Measurements from ENCODE around the gene SLC35E2B.

SLC35E2B gene

DNA sequence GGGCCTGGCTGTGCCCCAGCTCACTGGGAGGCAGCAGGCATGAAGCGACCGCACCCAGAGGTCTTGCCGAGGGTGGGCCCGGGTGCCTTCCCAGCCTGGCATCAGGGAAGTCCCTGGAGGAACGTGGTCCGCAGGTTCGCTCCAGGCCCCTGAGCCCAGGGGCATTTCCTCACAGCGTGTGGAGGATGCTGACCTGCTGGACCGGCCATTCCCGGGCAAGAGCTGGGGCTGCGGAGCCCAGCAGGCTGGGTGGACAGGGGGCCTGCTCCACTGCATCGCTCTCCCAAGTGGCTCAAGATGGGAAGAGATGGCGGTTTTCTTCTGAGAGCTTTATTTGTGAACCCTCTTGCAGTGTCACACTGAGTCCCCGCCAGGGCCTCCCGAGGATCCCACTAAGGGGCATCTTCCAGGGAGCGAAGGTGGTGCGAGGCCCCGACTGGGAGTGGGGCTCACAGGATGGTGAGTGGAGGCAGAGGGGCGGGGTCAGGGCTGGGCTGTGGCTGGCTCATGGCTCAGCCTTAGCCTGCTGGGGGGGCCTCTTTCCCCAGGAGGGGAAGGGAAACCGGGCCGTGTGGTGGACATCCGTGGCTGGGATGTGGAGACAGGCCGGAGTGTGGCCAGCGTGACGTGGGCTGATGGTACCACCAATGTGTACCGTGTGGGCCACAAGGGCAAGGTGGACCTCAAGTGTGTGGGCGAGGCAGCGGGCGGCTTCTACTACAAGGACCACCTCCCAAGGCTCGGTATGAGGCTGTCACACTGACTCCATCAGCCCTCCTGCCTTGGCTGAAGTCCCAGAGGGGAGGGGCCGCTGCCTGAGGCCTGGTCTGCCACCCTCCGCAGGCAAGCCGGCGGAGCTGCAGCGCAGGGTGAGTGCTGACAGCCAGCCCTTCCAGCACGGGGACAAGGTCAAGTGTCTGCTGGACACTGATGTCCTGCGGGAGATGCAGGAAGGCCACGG, 67.9 kb downstream of the SLC35E2B start:
- DNase-seq (ENCODE audit: low read depth in 2 of 2) = no peak

DNA sequence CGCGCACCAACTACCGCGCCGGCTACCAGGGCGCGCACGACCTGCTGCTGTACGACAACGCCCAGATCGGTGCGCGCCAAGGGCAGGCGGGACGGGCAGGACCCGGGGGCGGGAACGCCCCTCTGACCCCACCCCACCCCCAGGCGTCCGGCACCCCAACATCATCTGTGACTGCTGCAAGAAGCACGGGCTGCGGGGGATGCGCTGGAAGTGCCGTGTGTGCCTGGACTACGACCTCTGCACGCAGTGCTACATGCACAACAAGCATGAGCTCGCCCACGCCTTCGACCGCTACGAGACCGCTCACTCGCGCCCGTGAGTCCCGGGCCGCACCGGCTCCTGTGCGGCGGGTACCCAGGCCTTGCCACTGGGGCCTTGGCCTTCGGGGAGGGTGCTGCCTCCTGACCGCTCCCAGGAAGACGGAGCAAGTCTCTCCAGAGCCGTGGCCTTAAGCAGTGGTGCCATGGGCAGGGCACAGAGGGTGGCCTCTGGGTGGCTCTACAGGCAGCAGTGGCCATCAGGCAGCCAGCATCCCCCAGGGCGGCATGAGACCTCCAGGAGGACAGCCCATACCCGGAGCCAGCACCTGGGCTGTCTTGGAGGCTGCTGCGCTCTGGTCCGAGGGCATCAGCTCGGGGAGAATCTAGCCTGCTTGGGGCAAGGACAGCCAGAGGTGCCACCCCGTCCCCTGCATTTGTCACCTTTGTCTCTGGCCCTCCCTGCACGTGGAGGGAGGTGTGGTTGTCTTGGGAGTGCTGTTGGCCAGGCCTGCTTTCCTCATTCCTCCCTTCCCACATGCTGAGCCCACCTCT, 68.8 kb downstream of the SLC35E2B start:
- no peak for DNase-seq (ENCODE audit: low read depth in 2 of 2)

DNA sequence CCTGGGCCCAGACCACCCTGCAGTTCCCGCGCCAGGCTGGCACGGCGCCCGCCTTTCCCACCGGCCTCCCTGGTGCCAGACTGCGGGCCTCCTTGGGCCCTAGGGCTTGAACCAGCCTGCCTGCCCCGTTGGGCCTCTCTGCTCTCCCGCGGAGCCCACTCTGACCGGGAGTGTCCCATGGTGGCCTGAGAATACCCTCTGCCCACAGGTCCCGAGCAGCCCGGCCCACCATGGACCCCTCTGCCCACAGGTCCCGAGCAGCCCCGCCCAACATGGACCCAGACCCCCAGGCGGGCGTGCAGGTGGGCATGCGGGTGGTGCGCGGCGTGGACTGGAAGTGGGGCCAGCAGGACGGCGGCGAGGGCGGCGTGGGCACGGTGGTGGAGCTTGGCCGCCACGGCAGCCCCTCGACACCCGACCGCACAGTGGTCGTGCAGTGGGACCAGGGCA, 69.4 kb downstream of the SLC35E2B start:
- no peak for DNase-seq (ENCODE audit: low read depth in 2 of 2)

DNA sequence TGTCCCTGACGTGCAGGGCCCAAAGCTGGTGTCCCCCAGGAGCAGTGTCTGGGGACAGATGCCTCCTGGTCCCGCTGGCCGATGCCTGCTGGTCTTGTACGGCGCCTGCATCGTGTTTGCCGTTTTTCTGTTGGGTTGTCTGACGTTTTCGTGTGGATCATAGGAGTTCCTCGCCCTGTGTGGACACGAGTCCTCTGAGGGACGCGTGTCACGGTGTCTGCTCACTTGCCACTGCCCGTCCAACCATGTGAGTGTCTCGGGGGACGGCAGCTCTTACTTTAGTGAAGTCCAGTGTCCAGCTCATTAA, 69.9 kb downstream of the SLC35E2B start:
- no peak for DNase-seq (ENCODE audit: low read depth in 2 of 2)

DNA sequence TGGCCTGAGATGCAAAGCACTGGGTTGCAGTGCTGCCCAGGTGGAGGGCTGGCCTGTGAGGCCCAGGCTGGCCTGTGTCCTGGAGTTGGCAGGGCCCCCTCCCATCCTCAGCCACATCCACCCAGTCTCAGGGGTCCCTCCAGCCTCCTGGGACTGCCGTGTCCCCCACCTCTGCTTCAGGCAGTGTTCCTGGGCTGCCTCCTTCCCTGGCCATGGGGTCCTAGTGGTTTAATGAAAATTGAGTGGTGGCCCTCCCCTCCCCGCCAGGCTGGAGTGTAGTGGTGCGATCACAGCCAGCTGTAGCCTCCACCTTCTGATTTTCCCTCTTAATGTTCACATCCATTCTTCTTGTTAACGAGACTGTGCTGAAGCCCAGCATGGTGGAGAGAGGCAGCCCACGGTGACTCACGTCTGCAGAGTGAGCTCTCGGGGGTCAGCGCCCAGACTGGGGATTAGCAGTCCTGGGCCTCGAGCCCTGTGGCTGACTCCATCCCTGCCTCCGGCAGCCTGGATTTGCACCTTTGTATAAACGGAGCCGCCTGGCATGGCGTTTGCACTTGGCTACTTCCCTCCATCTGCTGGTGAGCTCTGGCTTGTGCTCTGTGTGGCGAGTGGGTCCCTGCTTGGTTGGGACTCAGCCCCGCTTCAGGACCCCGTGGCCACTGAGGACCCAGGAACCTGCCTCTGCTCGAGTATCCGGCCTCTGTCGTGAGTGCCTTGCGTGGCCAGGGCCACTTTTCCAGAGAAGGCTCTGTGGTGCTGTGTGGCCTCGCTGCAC, 70.4 kb downstream of the SLC35E2B start:
- DNase-seq (ENCODE audit: low read depth in 2 of 2) = no peak

DNA sequence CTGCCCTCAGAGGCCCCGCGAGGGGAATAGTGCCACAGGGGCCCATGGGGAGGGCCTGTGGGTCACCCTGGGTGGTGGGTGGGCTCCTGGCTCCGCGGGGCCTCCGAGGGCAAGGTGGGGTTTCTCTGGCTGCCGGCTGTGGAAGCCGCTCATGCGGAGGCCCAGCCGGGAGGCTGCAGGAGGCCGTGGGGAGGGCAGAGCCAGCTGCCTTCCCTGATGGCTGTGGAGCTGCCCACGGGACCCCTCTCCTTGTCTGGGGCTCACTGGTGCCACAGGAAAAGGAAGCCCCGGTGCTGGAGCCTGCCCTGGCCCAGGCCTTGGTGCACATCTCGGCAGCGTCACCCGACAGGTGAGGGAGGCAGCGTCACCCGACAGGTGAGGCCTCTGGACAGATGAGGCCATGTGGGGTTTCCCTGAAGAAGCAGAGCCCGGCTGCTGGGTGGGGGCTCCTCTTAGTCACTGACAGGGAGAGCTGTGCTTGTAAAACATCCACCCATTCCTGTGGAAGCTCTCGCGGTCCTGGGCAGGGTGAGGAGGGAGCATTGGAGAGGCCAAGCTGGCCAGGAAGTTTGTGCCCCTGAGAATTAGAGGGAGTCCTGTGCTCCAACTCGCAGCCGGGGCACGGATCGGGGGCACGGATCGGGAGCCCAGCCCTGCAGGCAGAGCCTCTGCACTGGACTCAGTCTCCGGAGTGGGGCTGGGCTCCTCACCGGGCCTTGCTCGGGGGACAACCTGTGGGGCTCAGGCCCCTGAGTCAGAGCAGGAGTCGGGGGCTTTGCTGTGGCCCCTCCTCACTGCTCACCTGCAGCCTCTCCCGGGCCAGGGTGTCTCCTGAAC, 71.2 kb downstream of the SLC35E2B start:
- no peak for DNase-seq (ENCODE audit: low read depth in 2 of 2)

DNA sequence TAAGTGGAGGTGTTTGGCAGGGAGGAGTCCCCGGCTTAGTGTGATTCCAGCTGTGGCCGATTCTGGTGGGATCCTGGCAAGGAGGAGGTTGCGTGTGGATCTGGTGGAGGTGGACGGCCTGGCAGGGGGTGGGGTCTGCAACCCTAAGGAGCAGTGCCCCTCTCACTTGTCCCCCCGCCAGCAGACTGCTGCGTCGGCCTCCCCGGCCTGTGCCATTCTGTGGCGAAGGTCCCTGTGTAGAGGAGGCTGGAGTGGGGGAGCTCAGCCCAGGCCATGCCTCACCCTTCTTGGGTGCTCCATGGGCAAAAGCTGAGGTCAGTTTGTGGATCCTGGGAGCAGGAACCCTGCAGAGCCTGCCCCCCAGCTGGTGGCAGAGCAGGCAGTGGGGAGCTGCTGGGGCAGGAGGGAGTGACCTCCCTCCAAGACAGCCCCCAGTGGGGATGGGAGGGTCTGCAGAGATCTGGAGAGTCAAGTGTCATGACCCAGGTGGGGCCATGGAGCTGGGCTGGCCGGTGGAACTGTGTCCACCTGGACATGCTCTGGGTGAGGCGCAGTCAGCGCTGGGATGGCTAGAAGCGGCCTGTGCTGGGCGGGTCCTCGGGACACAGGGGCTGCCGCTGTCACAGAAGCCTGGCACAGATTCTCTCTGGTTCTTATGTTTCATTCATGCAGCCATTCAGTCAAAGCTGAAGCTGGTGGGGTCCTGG, 72.0 kb downstream of the SLC35E2B start:
- DNase-seq (ENCODE audit: low read depth in 2 of 2) = no peak

DNA sequence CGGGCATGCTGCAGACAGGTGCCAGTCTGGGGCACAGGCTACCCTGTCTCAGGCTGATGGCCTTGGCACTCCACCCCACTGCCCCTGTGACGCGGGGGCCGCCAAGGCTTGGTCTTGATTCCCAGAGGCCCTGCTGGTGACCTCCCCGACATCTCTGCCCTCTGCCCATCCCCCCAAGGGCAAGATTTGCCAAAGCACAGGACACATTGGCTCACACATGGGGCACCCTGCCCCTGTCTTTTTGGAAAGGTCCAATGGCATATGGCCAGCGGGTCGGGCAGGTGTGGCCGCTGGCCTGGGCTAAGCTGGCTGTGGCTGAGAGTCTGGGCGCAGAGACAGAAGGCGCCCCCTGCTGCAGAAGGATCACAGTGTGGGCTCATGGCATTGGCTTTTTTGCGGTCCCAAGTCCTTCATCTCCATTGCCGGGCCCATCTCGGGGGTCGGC, 72.7 kb downstream of the SLC35E2B start:
- DNase-seq (ENCODE audit: low read depth in 2 of 2) = no peak

DNA sequence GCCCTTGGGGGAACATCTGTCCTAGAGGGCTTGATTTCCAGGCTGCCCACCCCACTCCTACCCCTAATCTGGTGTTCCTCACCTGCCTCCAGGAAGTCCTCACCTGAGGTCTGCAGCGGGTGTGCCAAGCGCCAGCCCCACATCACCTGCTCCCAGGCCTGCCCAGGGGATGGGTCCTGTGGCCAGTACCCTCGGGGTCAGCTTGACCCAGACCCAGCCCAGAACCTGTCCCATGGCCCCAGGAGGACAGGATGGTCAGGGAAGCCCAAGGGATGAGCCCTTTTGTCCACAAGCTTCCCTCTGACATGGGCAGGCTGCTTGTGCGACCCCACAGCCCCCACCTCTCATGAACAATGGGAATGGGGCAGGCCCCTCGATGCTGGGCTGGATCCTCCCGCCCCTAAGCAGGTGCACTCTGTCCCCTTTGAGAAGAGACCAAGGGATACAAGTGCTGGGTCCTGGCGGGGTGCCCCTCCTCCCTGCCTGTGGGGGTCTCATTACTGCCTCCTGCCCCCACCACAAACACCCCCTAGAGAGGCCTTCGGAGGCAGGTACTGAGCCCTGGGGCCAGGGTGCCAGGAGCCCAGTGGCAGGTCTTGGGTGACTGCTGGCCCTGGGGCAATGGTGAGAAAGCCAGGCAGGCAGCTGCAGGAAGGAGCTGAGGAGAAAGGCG, 74.1 kb downstream of the SLC35E2B start:
- no peak for DNase-seq (ENCODE audit: low read depth in 2 of 2)

DNA sequence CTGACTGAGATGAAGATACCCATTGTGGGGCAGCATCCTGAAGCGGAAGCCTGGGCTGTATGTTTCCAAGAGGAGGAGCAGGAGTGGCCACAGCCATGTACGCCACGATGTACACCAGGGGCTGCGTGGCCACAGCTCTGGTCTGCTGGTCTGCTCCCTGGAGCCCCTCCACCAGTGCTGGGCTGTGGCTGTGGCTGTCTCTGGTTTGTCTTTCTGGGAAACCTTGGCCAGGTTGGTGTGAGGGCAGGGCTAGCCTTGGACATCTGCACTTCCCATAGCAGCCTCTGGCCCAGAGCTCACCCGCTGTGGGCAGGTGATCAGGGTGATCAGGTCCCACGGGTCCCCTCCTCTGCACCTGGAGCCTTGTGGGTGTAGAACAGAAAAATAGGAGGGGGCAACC, 74.7 kb downstream of the SLC35E2B start:
- no peak for DNase-seq (ENCODE audit: low read depth in 2 of 2)

DNA sequence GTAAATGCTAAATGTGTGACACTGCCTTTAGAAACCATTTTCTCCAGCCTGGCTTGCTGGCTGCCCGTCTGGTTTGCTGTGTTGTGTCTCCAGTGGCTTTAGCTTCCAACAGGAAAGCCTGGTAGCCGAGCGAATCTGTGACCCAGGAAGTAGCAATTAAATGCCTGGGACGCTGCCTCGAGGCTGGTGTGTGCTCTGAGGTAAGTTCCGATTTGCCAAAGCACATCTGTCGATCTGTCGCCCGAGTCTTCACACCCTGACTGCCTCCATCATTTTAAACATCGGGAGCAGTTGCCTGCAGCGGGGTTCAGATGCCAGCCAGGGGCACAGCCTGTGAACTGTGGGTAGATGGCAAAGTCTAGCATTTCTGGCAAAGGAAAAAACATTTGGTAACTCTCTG, 75.1 kb downstream of the SLC35E2B start:
- DNase-seq (ENCODE audit: low read depth in 2 of 2) = no peak

DNA sequence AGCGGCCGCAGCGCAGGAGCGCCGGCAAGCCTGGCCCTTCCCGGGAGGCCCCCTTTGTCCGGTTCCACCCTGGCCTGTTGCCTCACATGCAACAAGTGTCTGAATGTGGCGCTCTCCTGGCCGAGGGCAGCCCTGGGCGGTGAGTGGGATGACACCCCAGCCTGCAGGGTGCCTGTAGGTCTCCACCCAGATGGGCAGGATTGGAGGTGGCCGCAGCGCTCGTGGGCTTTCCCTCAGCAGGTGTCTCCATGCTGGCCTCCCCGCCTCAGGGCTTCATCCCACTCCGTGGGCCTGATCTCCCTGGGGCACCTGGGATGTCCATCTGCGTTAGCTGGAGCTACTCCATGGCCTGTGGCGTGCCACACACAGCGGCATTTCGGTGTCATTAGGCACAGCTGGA, 75.8 kb downstream of the SLC35E2B start:
- DNase-seq (ENCODE audit: low read depth in 2 of 2) = no peak

DNA sequence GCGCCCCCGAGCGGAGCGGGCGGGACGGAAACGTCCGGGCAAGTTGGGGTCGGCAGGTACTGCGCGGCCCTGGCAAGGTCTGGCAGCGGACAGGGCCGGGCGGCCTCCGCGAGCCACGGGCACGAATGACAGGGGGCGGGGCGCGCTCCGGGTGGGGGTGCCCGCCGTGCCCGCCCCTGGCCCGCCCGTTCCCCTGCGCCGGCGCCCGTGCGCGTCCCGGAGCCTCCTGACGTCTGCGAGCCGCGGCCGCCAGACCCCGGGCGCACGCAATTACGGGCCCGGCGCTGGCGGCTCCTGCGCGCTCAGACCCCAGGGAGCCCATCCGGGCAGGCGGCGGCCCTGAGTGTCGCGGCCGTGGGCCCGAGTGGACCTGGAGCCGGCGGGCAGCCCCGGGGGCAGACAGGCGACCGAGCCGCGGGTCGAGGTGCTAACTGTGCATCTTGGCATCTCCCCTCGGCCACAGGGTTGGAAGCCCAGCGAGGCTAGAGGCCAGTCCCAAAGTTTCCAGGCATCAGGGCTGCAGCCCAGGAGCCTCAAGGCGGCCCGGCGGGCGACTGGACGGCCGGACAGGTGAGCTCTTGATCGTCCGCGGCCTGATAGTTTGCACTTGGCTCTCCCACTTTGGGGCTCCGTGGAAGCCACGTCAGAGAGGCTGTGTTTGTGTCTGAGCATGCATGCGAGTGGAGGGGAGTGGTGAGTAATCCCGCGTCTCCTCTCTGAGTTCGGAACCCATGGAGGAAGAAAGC, 76.4 kb downstream of the SLC35E2B start:
- peak in 1 of 2 donors; percentile 32 for DNase-seq (ENCODE audit: low read depth in 2 of 2)

DNA sequence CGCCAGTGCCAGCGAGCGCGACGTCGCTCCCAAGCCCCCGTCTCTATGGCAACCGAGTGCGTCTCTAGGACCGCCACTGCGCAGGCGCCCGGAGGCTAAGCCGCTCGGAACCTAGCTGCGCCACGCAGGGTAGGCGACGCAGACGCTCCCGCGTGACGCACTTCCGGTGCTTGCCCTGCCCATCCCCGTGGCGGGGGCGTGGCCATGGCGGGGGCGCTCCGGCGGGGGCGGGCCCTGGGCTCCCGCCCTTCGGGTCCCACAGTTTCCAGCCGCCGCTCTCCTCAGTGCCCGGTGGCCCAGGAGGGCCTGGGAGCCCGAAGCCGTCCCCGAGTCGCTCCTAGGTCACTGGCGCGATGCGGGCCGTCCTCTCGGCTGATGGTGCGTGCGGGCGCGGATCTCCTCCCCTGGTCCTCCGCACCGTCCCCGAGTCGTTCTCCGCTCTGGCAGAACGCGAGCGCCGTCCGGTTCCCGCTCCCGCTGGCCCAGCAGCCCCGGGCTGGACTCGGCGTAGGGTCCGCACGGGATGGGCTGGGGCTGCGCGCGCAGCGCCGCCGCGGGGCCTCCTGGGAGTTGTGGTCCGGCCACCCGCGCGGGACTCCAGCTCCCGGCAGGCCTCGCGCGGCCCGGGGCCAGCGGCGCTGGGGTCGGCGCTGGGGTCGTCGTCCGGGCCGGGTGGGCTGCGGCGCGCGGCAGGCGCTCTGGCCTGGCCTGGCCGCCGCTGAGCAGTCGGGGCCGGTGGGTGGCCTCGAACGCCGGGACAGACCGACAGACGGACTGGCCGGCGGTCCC, 77.1 kb downstream of the SLC35E2B start, which contains the start of gene MIB2:
MIB2 (plus strand) TSS at position 245 of the 789 bp plus-strand sequence. CDS start 7,953 bp downstream, outside the sequence.
- peak; percentile 94 to 96 for DNase-seq (ENCODE audit: low read depth in 2 of 2)

DNA sequence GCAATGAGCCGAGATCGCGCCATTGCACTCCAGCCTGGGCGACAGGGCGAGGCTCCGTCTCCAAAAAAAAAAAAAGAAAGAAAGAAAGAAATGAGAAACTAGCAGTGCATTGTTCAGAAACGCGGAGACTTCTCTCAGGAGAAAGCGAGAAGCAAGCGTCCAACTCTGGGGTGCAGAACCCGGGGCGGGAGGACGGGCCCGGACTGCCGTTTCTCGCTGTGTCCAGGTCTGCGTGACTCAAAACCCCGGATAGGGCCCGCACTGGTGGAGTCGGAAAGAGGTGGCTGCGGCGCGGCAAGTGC, 77.7 kb downstream of the SLC35E2B start:
- DNase-seq (ENCODE audit: low read depth in 2 of 2) = no peak

DNA sequence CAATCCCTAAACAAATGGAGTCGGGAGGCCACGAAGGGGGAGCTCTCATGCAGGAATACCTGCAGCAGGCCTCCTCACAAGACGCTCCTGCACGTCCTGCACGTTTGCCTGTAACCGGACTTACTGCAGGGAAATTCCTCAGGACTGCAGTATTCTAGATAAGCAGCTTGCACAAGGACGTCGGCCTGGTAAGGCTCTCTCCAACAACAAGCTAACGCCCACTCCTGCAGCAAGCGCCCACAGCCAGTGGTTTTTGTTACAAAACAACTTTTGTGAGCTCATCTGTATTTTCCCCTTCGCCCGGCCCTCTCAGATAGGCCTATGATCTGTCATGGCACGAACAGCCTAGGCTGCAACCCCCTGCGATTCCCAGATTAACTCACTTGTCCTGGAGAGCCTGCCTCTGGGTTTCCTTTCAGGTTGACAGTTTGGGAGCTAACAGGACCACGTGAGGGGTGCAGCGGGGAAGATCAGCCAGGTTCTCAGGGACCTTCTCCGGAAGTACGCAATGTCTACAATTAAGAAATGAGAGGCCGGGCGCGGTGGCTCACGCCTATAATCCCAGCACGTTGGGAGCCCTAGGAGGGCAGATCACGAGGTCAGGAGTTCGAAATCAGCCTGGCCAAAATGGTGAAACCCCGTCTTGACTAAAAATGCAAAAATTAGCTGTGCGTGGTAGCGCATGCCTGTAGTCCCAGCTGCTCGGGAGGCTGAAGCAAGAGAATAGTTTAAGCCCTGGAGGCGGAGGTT, 78.2 kb downstream of the SLC35E2B start:
- peak in 1 of 2 donors; percentile 57 for DNase-seq (ENCODE audit: low read depth in 2 of 2)

DNA sequence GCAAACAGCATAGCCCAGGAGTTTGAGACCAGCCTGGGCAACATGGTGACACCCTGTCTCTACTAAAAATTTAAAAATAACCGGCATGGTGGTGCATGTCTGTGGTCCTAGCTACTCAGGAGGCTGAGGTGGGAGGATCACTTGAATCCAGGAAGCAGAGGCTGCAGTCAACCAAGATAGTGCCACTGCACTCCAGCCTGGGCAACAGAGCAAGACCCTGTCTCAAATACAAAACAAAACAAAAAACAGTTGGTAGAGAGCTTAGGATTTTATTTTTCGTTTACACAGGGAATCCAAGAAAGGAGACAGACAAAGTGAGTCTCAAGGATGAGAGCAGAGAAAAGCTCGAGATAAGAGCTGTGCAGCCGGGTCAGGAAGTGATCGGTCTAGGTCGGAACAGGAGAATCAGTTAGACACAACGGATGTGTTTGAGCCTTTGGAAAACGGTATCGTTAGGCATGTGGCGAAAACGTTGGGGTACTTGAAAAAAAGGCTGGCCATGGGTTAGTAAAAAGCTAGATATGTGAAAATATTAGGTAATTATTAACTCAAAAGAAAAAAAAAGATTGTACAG, 79.0 kb downstream of the SLC35E2B start:
- no peak for DNase-seq (ENCODE audit: low read depth in 2 of 2)

DNA sequence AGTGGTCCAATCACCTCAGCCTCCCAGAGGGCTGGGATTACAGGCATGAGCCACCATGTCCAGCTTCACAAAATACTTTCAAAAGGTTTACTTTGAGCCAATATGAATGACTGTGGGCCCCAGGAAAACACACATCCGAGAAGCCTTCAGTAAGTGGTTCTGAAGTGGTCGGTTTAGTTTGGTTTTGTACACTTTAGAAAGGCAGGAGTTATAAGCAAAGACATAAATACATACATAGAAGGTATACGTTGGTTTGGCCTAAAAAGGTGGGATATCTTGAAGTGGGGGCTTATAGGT, 80.5 kb downstream of the SLC35E2B start:
- DNase-seq (ENCODE audit: low read depth in 2 of 2) = no peak

All from stimulated activated CD4-positive, alpha-beta T cell treated with anti-CD3 and anti-CD28 coated beads, Interleukin-4, amount 100 ng/mL, for 48 hours (primary cell).